PC-9 (cell line): ENCODE data around the gene FAM110A. TPM values are rescaled to one million over a fixed set of nuclear protein-coding genes. Genes with fewer than 3 reads are reported as not detected.

Experiments
- BruUV-seq: library from RNA; stranded (reverse); fragments of 400-500 nt; replicated peaks from 2 replicates; lab custom pipeline; 2021; lab: Mats Ljungman, UMichigan
- CTCF ChIA-PET: fragments of 300-600 bp; sonication (Branson Sonifier 250); formaldehyde crosslinking; loops from one replicate; lab custom pipeline; 2022; ENCODE audit warnings: antibody characterized with exemption; lab: Charles Lee
- POLR2A ChIA-PET: fragments of 300-600 bp; sonication (Branson Sonifier 250); formaldehyde crosslinking; loops from one replicate; lab custom pipeline; 2022; ENCODE audit warnings: antibody characterized with exemption; ENCODE audit not compliant: unreplicated experiment; lab: Charles Lee
- DNase-seq, 2 experiments: peaks; one replicate each; pipeline versions ENCODE4 v3.0.0 to v3.0.0-alpha.2; 2015 to 2022; ENCODE audit warnings: mixed read lengths in 1 of 2
- H2AFZ ChIP-seq: fragments of 200-600 bp; sonication (generic); 2 replicates; pipeline ENCODE4 v1.8.1; 2017; ENCODE audit warnings: antibody characterized with exemption
- H3F3A ChIP-seq: fragments of 200-600 bp; sonication (generic); 2 replicates; pipeline ENCODE4 v1.8.1; 2017; ENCODE audit warnings: antibody characterized with exemption, mild to moderate bottlenecking, low read depth; ENCODE audit not compliant: insufficient read depth
- H3K27ac ChIP-seq: fragments of 200-600 bp; sonication (generic); 2 replicates; pipeline ENCODE4 v1.6.1; 2016; ENCODE audit warnings: mixed run types
- H3K27me3 ChIP-seq: fragments of 200-600 bp; sonication (generic); 2 replicates; pipeline ENCODE4 v1.6.1; 2016; ENCODE audit warnings: low read depth, mixed run types; ENCODE audit not compliant: insufficient read depth
- H3K36me3 ChIP-seq: fragments of 200-600 bp; sonication (generic); 2 replicates; pipeline ENCODE4 v1.6.1; 2016; ENCODE audit warnings: low read depth, mixed run types
- H3K4me1 ChIP-seq: fragments of 200-600 bp; sonication (generic); replicated peaks from 2 replicates; pipeline ENCODE4 v1.6.1; 2016; ENCODE audit warnings: mixed run types; ENCODE audit not compliant: insufficient read depth
- H3K4me2 ChIP-seq: fragments of 200-600 bp; sonication (generic); 2 replicates; pipeline ENCODE4 v1.6.1; 2017; ENCODE audit warnings: mixed run types
- H3K4me3 ChIP-seq: fragments of 200-600 bp; sonication (generic); 2 replicates; pipeline ENCODE4 v1.6.1; 2016; ENCODE audit warnings: mixed run types
- H3K79me2 ChIP-seq: fragments of 200-600 bp; sonication (generic); 2 replicates; pipeline ENCODE4 v1.6.1; 2017; ENCODE audit warnings: low read depth, mixed run types
- H3K9me2 ChIP-seq: fragments of 200-600 bp; sonication (generic); 2 replicates; pipeline ENCODE4 v1.8.1; 2017; ENCODE audit warnings: mild to moderate bottlenecking; ENCODE audit not compliant: insufficient read depth
- H3K9me3 ChIP-seq: fragments of 200-600 bp; sonication (generic); 2 replicates; pipeline ENCODE4 v1.8.1; 2016; ENCODE audit warnings: low read depth; ENCODE audit not compliant: insufficient read depth
- H4K20me1 ChIP-seq: fragments of 200-600 bp; sonication (generic); 2 replicates; pipeline ENCODE4 v1.8.1; 2017; ENCODE audit not compliant: insufficient read depth
- EZH2 ChIP-seq: fragments of 200-600 bp; sonication (generic); IDR thresholded peaks from 2 replicates; pipeline ENCODE4 v1.8.0; 2017; ENCODE audit warnings: antibody characterized with exemption, low read depth
- intact Hi-C: fragments of 100-400 bp; cut with micrococcal nuclease; formaldehyde crosslinking; loops from one replicate; pipeline ENCODE4 v1.10.0; 2022; ENCODE audit not compliant: unreplicated experiment
- total RNA-seq: library from RNA; stranded (reverse); gene quantifications from 2 replicates; pipeline ENCODE4 v1.2.3, GENCODE V29; 2021
- TF ChIP-seq, protein P1 (sequence below): fragments of 200-600 bp; sonication (generic); conservative IDR thresholded peaks from 2 replicates; pipeline ENCODE4 v1.6.1; 2017; ENCODE audit warnings: mixed run types, antibody characterized with exemption, mild to moderate bottlenecking, moderate library complexity

FAM110A gene
- total RNA-seq, 1 experiment from 2014 or later, result 30.8 TPM

DNA sequence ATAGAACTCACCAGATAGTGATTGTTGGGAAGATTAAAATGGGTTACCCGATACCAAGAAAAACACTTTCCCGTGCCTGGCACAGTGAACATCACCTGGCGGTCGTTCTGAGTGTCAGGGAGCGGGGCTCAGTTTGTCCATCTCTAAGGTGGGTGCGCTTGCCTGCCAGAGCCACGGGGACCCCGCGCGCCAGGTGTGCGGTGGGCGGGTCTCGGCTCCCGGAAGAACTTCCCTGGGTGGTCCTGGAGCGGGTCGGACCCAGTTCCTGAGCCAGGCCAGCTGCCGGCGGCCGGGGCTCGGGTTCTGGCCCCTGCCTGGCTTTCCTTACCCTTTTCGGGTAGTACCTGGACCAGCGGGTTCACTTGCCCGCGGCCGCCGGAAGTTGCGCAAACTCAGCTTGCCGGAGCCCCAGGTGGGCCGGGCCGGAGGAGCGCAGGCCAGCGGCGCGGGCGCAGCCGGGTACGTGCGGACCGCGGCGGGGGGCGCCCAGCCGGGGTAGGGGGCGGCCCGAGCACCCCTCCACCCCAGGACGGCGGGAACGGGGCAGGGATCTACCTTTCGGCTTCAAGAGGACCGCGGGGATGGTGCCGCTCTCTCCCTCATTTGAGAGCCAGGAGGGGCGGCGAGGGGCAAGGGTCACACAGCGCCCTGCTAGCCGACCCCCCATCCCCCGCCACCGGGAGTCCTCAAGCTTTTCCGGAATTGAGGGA lies 7.5 kb downstream of the FAM110A start:
- BruUV-seq, result no TSS peak
- Histone ChIP-seq H3K27ac (peak overlapping the region; percentile 58), H4K20me1 (no peaks in the 10 kb centered on the region; the same call in 1 of the 2 replicates), H3K36me3 (no peaks in the 10 kb centered on the region), H3K79me2 (peaks cover 78% of the 10 kb centered on the region), H3K27me3 (no peaks in the 10 kb centered on the region), H3F3A (peaks cover 20% of the 10 kb centered on the region; the same call in 1 of the 2 replicates), H3K4me2 (peak overlapping the region; percentile 80), H3K9me3 (no peaks in the 10 kb centered on the region), H3K4me1 (peaks cover 42% of the 10 kb centered on the region), H3K9me2 (no peaks in the 10 kb centered on the region), H3K4me3 (peak overlapping the region; percentile 77), H2AFZ (peak overlapping the region; percentile 79)
- ChIA-PET CTCF (no interaction called here), POLR2A (no interaction called here)
- TF ChIP-seq, protein P1, sequence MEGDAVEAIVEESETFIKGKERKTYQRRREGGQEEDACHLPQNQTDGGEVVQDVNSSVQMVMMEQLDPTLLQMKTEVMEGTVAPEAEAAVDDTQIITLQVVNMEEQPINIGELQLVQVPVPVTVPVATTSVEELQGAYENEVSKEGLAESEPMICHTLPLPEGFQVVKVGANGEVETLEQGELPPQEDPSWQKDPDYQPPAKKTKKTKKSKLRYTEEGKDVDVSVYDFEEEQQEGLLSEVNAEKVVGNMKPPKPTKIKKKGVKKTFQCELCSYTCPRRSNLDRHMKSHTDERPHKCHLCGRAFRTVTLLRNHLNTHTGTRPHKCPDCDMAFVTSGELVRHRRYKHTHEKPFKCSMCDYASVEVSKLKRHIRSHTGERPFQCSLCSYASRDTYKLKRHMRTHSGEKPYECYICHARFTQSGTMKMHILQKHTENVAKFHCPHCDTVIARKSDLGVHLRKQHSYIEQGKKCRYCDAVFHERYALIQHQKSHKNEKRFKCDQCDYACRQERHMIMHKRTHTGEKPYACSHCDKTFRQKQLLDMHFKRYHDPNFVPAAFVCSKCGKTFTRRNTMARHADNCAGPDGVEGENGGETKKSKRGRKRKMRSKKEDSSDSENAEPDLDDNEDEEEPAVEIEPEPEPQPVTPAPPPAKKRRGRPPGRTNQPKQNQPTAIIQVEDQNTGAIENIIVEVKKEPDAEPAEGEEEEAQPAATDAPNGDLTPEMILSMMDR, result no peak
- no peak for TF ChIP-seq EZH2
- intact Hi-C loops, result no loop called here
- peak; percentile 51 to 61 for DNase-seq

DNA sequence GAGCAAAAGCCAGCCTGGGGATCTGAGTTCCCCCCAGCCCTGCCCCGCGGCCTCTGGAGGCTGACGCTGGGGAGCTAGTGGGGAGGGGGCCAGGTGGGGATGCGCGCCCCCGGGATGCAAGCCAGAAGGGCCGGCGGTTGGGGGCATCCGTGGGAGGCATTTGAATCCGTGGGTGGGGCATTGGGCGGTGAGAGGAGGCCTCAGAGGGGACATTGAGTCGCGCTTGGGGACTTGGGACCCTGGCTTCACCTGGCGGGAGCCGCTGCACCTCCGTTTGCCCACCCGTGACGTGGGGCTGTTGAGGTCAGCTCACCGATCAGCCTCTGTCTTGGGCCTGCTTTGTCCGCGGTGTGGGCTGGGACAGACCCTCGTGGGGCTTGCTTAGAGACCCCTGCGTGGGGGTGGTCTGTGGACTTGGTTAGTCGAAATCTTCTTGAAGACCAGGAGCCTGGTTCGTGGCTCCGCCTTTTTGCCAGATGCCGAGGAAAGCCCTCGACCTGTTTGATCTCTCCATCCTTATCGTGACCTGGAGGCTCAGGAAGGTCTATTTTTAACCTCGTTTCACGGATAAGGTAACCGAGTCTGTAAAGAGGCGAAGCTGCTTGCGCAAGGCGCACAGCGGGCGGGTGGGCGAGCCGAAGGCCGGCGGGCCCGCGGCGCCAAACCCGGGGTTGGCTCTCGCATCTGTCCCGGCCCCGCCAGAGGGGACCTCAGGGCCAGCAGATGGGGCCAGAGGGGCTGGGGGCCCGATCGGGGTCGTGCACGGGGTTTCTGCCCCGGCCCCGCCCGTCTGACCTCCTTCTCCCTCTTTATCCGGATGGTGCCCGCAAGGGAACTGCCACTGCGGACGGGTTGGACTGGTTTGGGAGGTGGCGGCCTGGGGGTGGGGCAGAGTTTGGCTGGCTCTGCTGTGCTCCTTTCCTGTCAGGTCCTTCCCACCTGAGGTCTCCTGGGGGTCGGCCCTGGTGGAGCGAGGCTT lies 8.3 kb downstream of the FAM110A start:
- intact Hi-C loops, result loop anchor here (1.0 kb wide), 1 partner anchor 14 kb away; no protein-coding TSS in a partner anchor
- Histone ChIP-seq H3K4me3 (peak overlapping the region; percentile 77), H4K20me1 (no peaks in the 10 kb centered on the region; the same call in 1 of the 2 replicates), H3K4me1 (peaks cover 33% of the 10 kb centered on the region), H2AFZ (peak overlapping the region; percentile 79), H3F3A (peaks cover 13% of the 10 kb centered on the region; the same call in 1 of the 2 replicates), H3K27me3 (no peaks in the 10 kb centered on the region), H3K36me3 (no peaks in the 10 kb centered on the region), H3K9me2 (no peaks in the 10 kb centered on the region), H3K9me3 (no peaks in the 10 kb centered on the region), H3K4me2 (peak overlapping the region; percentile 80), H3K27ac (peak overlapping the region; percentile 58), H3K79me2 (peaks cover 80% of the 10 kb centered on the region)
- peak; percentile 77 to 84 for DNase-seq
- POLR2A ChIA-PET, result no interaction called here
- no peak for TF ChIP-seq EZH2
- TF ChIP-seq, protein P1, result no peak
- TSS peak; percentile 85 for BruUV-seq
- CTCF ChIA-PET, result no interaction called here

DNA sequence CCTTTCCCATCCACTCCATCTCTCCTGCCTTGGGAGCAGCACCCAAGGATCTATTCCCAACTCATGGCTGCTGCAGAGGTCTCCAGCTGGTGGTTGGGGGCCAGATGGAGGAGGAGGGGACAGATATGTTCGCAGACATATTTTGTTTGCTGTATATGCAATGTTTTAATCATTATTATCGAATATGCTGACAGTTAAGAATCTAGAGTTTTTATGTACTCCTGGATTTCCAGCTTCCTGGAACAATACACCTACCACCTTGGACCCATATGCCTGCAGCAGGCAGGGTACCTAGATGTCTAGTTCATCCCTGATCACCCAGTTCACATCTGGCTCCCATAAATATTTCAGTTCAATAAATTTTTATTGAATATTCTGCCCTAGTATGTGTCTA lies 9.0 kb downstream of the FAM110A start:
- peaks cover 26% of the 10 kb centered on the region for H3K4me1 ChIP-seq
- POLR2A ChIA-PET, result no interaction called here
- BruUV-seq, result no TSS peak
- peak overlapping the region; percentile 80 for H3K4me2 ChIP-seq
- no peaks in the 10 kb centered on the region for H3K36me3 ChIP-seq
- no peak overlapping the region for H2AFZ ChIP-seq
- no peaks in the 10 kb centered on the region for H3K27me3 ChIP-seq
- no peak for DNase-seq
- CTCF ChIA-PET, result no interaction called here
- TF ChIP-seq EZH2, result no peak
- TF ChIP-seq, protein P1, result no peak
- peak overlapping the region; percentile 58 for H3K27ac ChIP-seq
- peaks cover 80% of the 10 kb centered on the region for H3K79me2 ChIP-seq
- H3K4me3 ChIP-seq, result peak overlapping the region; percentile 77
- H3K9me3 ChIP-seq, result no peaks in the 10 kb centered on the region
- H3F3A ChIP-seq, result peaks cover 7% of the 10 kb centered on the region; the same call in 1 of the 2 replicates
- no peaks in the 10 kb centered on the region; the same call in 1 of the 2 replicates for H4K20me1 ChIP-seq
- H3K9me2 ChIP-seq, result no peaks in the 10 kb centered on the region
- intact Hi-C loops, result loop anchor here (1.0 kb wide), 1 partner anchor 14 kb away; no protein-coding TSS in a partner anchor
